Hematopoietic multipotent progenitor cell treated with erythropoietin and hydrocortisone succinate and interleukin-3 and kit ligand, for 4 days (in vitro differentiated cells): Measurements from ENCODE around the gene PRTFDC1.
"Not testable (repeated sequence)": the region's sequence is repeated elsewhere in the genome, so short reads cannot be mapped to it uniquely, and the experiment has no call there.

Experiments
- DNase-seq: peaks from one replicate; pipeline ENCODE4 v3.0.0-alpha.2; 2015

Gene PRTFDC1

DNA sequence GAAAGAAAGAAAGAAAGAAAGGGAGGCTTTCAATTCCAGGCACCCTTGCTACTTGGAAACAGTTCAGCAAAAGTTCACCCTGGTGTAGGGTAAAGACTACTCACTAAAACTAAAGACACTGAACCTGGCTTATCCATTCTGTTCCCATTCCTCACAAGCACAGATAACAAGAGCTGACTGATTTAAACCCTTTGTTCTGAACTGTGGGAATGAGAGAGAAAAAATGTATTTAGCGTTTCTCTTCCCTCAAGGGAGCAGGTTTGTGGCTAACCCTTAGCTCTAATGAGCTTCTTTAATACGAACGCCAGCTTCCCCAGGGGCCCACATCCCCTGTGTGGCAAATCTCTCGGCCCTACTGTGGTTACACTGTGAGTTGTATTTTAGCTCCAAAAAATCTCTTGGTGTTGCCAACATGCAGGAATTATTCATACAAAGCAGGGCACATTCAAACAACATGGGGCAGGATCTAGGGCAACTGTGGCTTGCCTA, 23.3 kb downstream of the PRTFDC1 start:
- DNase-seq = peak; percentile 42

DNA sequence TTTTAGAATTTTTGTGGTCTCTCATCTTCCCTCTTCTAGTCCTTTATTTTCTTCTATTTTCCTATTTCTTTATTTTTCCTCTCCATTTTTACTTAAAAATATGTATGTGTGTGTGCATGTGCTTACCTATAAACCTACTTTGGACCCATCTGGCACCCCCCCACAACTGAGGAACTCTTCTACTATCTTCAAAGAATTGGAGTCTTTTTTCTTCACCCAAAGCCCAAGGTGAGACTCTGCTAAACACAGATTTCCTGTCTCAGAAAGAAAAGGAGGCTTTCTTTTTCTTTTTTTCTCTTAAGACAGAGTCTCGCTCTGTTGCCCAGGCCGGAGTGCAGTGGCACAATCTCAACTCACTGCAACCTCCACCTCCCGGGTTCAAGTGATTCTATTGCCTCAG, 24.2 kb downstream of the PRTFDC1 start:
- no peak for DNase-seq

DNA sequence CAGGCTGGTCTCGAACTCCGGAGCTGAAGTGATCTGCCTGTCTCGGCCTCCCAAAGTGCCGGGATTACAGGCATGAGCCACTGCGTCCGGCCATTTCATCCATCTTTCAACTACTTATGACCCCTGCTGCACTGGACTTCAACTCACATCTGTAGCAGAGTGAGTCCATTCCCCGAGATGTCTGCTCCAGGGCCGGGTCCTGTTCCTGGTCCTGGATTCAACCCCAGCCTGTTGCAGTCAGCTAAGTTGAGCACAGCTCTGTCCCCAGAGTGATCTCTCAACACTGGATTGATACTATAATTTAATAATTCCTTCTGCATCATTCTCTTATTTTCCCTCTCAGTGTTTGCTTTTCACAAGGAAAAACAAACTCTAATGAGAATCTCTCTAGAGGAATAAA, 25.8 kb downstream of the PRTFDC1 start:
- DNase-seq = no peak

DNA sequence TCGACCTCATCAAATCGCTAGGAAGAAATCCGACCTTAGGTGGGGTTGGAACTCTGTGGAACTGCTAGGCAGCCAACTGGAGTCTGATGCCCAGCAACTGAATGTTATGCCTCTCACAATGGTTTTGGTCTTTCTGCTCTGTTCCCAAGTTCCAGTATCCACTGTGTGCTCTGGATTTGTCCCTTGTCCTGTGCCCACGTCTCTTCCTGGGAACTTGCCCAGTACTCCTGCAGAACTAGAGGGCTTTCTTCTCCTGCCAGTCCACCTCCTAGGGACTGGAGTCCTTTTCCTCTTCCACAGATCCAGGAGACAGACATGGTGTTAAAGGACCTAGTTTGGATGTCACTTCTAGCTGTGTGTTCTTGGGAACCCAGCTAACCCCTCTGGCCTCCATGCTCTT, 26.6 kb downstream of the PRTFDC1 start:
- no peak for DNase-seq

DNA sequence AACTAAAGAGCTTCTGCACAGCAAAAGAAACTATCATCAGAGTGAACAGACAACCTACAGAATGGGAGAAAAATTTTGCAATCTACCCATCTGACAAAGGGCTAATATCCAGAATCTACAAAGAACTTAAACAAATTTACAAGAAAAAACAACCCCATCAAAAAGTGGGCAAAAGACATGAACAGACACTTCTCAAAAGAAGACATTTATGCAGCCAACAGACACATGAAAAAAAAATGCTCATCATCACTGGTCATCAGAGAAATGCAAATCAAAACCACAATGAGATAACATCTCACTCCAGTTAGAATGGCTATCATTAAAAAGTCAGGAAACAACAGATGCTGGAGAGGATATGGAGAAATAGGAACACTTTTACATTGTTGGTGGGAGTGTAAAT, 27.9 kb downstream of the PRTFDC1 start:
- not testable (repeated sequence) for DNase-seq

DNA sequence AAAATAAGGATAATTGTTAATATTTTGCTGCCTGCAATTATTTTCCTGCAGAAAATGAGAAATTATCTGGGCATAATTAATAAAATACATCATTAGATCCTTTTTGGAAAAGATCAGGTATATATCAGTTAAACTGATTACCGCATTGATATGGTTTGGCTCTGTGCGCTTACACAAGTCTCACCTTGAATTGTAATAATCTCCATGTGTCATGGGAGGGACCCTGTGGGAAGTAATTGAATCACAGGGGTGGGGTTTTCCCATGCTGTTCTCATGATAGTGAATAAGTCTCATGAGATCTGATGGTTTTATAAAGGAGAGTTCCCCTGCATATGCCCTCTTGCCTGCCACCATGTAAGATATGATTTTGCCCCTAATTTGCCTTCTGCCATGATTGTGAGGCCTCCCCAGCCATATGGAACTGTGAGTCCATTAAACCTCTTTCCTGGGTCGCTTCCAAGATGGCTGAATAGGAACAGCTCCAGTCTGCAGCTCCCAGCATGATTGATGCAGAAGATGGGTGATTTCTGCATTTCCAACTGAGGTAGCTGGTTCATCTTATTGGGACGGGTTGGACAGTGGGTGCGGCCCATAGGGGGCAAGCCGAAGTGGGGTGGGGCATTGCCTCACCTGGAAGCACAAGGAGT, 30.1 kb downstream of the PRTFDC1 start:
- DNase-seq = not testable (repeated sequence)

DNA sequence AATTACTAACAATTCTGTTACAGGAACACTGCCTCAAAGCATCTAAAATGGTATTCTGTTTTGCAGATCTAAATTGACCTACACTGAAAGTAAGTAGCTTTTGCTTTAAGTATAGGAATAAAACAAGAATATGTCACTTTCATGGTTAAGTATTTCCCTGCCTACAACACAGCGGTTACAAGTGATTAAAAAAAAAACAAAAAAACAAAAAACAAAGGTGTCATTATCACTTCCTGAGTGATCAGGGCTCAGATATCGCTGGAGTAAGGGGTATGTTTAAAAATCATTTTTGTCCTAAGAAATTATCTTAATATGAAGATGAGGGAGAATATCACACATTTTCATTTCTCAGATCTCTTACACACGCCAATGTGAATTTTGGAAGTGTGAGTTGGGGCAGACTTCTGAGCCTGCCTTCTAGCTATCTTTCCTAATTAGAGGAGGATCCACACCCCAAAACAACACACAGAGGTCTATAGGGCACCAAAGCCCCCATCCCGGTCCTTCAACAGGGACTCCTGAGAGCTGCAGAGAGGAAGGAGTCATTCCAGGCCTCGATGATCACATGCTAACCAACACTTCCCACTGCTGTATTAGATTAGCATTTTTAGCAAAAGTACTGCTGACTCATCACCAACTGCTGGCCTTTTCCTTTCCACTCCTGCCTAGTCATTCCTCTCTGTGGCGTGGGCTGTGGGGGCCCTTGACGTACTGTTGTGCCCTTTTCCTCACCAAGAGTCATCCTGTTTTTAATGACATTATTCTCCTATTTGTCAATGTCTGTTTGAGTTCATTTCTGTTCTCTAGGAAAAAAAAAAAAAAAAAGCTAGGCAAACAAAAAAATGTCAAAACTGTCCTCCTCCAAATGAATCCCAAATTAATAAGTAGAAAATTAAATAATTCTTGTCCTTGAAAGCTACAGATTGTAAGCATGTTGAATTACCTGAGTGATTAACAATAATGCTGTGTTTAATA, 31.2 kb downstream of the PRTFDC1 start:
- DNase-seq = peak; percentile 92

DNA sequence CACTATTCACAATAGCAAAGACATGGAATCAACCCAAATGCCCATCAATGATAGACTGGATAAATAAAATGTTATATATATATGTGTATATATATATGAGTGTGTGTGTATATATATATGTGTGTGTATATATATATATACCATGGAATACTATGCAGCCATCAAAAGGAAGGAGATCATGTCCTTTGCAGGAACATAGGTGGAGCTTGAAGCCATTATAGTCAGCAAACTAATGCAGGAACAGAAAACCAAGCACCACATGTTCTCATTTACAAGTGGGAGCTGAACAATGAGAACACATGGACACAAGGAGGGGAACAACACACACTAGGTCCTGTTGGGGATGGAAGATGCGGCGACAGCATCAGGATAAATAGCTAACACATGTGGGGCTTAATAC, 32.2 kb downstream of the PRTFDC1 start:
- not testable (repeated sequence) for DNase-seq

DNA sequence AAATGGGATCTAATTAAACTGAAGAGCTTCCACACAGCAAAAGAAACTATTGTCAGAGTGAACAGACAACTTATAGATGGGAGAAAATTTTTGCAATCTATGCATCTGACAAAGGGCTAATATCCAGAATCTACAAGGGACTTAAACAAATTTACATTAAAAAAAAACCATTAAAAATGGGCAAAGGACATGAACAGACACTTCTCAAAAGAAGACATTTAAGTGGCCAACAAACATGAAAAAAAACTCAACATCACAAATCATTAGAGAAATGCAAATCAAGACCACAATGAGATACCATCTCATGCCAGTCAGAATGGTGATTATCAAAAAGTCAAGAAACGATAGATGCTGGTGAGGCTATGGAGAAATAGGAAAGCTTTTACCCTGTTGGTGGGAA, 32.8 kb downstream of the PRTFDC1 start:
- DNase-seq = not testable (repeated sequence)

DNA sequence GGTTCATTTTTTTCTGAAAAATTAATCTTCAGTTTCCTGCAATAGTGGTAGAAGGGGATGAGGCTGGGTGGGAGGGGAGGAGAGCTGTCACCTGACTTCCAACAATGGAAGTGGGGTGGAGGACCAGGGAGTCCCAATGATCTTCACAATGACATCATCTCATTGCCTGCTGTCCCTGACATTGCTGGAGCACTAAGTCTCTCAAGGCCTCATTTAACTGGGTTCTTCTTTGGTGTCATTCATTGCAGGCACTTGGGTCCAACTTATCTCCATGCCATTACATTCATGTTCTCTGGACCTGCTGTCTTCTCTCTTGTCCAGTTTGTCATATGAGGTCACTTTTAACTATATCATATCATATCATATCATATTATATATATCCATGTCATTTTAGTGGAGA, 34.4 kb downstream of the PRTFDC1 start:
- DNase-seq = no peak

DNA sequence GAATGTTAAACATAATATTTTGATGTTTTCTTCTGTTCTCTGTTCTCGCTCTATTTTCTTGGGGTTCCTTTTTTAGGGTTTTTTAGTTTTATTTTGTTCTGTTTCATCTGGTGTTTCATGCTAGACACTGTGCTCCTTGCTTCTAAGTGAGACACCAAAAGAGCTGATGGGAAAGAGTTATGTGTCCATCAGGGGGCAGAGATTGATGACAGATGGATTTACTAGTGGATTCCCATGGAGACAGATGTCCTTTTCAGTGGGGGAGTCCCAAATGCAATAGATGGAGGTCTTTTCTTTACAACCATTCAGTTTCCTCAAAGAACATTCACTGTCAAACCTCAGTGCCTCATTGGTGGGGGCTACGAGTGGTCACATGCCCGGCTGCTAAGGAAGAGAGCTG, 34.9 kb downstream of the PRTFDC1 start:
- no peak for DNase-seq

DNA sequence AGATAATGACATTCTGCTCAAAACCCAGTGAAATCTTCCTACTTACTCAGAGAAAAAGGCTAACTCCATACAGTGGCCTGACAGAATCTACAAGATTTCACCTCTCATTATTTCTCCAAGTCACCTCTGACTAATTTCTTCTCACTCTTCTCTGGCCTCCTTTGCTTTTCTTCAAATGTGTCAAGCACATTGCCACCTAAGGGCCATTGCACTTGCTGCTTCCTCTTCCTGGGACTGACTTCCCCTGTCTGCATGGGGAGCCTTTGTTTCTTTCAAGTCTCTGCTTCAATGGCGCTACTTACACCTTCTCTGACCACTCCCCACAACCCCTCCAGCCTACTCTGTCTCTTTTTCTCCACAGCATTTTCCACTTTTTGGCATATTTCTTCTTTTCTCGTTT, 36.0 kb downstream of the PRTFDC1 start:
- peak; percentile 27 for DNase-seq

DNA sequence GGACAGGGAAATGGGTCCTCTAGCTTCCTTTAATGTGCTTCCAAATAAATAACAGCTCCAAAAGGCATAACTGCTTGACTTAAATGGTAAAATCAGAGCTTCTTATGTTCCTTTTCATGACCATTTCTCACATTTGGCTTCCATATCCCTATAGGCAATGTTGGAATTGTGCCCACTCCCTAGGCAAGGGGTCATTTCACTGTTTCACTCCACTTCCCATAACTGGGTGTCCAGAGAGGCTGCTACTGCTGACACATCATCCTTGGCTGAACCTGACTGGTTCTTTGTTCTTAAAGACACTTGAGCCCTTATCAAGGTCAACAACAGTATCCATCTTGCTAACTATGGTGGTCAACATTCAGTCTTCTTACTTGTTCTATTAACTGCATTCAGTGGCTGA, 37.1 kb downstream of the PRTFDC1 start:
- DNase-seq = no peak

DNA sequence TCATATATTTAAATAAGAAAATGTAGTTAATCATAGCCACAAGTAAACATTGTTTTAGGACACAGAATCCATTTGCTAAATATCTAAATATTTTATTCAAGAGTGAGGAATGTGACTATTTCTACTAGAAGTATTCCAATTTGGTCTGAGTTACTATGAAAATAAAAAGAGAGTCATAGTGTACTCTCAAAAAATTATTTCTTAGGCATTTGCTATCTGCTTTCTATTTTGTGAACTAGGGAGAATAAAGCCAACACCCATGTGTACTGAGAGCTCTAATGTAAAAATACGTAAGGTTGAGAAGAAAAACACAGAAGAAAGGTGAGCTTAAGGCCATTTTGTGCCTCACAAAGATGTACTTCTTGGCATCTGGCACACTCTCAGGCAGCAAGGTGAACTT, 38.3 kb downstream of the PRTFDC1 start:
- DNase-seq = no peak

DNA sequence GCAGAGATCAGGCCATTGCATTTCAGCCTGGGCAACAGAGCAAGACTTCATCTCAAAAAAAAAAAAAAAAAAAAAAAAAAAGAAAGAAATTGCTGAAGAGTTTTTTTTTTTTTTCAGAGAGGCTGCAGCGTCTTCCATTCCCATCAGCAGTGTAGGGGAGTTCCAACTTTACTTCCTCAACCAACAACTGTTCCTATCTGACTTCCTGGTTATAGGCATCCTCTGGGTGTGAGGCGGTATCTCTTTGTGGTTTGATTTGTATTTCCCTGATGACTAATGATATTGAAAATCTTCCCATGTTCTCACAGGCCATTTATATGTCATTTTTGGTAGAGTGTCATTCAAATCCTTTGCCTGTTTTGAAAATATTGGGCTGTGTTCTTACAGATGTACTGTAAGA, 40.2 kb downstream of the PRTFDC1 start:
- DNase-seq = peak; percentile 71

DNA sequence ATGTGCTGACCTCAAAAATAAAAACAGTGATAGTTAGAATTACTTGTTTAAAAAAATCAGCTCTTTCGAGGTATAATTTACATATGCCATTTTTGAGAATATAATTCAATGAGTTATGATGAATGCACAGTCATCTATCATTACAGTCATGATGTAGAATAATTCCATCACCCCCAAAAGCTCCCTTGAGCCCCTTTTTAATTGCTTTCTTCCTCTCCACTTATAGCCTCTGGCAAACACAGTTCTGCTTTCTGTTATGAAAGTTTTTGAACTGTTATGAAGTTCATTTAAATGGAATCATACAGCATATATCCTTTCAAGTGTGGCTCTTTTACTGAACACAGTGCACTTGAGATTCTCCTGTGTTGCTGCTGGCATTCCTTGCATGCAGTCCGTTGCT, 41.4 kb downstream of the PRTFDC1 start:
- no peak for DNase-seq

DNA sequence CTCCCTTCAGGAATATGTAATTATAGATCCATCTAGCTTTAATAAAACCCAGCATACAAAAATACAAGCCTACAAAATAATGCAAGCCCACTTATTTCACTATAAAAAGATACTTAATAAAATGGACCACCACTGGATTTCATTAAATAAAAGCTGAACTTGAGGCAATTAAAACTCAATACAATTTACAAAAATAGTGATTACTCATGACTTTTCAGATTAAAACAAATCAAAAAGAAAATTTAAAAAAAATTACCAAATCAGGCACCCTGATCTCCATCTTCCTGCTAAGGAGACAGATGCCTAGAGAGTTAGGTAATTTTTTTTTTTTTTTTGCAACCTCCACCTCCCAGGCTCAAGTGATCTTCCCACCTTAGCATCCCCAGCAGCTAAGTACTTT, 41.8 kb downstream of the PRTFDC1 start:
- DNase-seq = no peak

DNA sequence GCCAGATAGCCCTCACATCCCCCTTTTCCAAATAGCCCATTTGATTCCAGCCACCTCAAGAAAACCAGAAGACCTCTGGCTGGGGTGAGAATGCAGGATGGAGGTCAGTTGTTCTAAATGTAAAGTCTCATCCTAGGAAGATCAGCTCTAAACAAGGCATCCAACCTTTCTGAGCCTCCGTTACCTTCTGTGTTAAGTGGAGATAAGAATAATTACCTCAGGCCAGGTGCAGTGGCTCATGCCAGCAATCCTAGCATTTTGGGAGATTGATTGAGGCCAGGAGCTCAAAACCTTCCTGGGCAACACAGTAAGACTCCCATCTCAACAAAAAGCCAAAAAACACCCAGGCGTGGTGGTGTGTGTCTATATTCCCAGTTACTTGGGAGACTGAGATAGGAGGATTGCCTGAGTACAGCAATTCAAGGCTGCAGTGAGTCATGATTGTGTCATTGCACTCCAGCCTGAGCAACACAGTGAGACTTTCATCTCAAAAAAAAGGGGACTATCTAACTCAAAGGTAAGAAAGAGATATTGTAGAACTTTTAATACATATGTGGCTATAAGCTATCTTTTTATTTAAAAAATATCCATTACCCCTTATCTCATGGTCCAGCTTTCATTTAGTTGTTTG, 43.5 kb downstream of the PRTFDC1 start:
- DNase-seq = peak; percentile 65

DNA sequence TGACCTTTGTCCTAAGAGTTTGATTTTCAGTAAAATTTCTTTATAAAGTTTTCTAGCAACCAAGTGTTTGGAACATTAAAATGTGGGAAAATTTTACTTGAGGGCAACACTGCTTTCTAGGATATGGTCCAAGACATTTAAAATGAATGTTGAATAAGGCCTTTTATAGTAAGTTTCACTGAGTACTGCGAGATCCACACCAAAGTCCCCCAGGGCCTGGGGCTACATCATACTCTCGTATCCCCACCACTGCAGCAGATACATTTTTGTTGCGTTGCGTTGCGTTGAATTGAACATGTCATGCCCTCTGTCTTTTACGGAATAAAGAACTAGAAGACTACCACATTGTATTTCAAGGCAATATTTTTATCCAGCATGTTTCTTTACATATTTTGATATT, 44.5 kb downstream of the PRTFDC1 start:
- DNase-seq = no peak

DNA sequence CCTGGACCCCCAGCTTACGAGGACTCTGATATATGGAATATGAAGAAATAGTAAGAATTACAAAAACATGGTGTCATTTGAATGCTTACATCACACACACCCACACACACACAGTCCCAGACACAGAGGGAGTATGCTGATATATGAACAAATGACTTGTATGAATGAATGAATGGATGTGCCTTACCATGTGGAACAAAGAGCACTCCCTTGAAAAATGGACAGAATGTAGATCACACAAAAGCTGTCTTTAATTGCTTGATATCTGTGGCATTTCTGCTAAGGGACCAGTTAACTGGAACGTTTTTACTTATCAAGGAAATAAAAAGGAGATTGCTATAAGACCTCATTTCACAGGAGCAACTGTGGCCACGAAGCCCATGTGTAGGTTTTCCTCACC, 46.0 kb downstream of the PRTFDC1 start:
- DNase-seq = no peak

DNA sequence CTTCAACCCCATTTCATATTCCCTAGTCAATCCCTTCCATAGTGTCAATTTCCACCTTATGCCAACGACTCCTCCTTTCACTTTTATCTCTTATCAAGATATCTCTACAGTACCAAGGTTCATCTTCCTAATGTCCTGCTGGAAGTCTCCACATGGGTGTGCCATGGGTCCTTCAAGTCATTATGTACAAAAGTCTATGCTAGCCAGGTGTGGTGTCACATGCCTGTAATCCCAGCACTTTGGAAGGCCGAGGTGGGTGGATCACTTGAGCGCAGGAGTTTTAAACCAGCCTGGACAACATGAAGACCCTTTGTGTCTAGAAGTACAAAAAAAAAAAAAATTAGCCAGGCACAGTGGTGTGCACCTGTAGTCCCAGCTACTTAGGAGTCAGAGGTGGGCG, 47.6 kb downstream of the PRTFDC1 start:
- no peak for DNase-seq

DNA sequence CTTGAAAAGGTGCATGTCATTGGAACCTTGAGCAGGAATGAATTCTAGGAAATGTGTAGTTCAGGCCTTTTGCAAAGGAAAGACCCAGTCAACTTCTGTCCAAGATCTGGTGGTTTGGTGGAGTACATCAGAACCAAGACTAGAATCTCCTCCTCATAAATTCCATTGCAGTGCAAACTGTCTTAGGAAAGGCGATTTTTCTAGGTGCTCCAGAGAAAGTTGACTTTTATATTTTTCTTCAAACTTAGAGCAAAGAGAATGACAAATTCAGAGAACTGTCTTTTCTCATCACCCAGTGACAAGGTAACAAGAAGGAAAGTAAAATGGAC, 50.0 kb downstream of the PRTFDC1 start:
- no peak for DNase-seq

DNA sequence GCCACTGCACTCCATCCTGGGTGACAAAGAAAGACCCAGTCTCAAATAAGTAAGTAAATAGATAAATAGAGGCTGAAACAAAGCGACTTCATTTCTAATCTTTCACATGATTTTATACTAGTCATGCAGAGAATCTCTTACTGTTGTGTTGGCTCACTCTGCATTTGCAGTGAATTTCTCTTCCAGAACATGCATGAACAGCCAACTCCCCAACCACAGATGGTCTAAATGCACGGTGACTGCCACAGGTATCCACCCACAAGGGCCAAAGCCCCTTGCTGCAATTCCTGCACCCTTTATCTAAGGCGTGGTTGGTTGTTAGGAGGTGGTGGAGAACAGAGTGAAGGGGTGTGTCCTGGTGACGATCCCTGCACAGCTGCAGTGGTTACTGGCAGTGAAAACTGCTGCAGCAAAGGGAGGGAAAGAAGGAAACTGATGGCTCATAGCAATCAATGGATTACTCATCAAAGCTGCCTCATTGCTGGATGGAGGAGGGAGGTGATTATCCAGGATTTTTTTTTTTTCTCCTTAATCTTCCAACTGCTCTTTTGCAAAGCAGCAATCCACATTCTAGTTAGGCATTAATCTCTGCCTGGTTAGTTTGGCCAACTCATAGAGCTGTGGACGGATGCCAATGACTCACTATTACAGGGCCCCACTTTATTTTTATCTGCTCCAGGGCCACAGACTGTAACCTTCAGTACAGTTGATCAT, 50.6 kb downstream of the PRTFDC1 start:
- DNase-seq = peak; percentile 85
